GM18870 (cell line): Measurements from ENCODE around the gene MYCN.
"Not testable (repeated sequence)": the region's sequence is repeated elsewhere in the genome, so short reads cannot be mapped to it uniquely, and the experiment has no call there.

Source experiments
- ATAC-seq: cut with Tn5 transposase; IDR thresholded peaks from one replicate; pipeline ENCODE4 v1.9.1; 2021; ENCODE audit warnings: moderate library complexity; ENCODE audit not compliant: unreplicated experiment

Gene MYCN

DNA sequence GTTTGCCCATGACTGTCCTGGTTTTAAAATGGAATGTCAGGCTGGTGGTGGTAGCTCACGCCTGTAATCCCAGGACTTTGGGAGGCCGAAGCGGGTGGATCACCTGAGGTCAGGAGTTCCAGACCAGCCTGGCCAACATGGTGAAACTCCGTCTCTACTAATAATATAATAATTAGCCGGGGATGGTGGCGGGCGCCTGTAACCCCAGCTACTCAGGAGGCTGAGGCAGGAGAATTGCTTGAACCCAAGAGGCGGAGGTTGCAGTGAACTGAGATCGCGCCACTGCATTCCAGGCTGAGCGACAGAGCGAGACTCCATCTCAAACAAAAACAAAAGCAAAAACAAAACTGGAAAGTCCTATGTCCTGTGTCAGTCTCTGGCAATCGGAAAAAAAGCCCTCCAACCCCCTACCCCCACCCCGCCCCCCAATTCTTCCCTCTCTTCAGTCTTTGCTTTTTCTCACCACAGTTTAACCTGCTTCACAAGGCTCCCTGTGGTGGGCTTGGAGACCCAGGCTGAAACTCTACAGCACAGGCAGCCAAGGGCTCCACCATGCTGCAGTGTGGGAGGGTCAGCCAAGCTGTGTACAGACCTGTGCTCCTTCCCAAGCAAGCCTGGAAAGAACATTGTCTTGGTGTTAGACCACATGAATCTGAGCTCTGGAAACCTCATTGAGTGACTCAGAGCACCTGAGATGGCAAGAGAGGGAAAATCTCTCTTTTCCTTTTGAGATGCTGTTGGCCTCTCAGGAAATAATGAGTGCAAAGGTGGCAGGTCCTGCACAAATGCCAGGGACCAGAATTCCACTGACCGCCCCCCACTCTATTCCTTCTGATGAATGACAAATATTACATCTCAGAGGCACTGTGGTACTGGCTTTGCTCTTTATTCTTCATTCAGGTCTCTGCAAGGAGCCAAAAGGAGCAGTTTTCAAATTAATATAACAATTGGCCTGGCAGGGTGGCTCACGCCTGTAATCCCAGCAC lies 16.7 kb downstream of the MYCN start:
- ATAC-seq: no peak

DNA sequence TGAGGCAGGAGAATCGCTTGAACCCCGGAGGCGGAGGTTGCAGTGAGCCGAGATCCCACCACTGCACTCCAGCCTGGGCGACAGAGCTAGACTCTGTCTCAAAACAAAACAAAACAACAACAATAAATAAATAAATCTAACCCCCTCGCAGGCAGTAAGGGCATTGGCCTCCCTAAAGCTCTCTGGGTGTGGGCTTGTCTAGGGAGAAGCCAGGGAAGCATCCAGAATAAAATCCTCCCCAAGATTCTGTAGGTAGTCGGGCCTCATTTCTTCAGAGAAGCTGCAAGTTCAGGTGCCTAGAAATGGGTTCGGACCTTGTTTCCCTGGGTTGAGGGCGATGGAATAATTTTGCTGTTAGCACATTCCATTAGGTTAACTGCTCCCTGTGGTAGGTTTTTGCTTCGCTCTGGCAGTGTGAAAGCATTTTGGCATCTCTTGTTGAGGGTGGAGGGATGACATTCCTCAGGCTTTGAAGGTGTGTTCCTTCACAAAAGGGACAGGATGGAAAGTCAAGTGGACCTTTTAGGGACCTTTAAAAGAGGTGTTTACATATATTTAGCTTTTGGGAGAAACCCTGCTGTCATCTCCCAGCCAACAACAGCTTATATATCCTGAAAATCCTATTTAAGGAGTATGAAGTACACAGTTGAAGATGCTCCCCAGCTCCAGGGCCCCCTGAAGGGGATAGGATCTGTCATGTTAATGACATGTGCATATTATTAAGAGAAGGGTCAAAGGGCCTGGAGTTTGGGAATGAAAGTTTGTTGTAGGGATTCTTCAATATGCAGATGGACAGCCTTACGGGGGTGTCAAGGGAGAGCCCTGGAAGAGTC lies 17.7 kb downstream of the MYCN start:
- ATAC-seq: no peak

DNA sequence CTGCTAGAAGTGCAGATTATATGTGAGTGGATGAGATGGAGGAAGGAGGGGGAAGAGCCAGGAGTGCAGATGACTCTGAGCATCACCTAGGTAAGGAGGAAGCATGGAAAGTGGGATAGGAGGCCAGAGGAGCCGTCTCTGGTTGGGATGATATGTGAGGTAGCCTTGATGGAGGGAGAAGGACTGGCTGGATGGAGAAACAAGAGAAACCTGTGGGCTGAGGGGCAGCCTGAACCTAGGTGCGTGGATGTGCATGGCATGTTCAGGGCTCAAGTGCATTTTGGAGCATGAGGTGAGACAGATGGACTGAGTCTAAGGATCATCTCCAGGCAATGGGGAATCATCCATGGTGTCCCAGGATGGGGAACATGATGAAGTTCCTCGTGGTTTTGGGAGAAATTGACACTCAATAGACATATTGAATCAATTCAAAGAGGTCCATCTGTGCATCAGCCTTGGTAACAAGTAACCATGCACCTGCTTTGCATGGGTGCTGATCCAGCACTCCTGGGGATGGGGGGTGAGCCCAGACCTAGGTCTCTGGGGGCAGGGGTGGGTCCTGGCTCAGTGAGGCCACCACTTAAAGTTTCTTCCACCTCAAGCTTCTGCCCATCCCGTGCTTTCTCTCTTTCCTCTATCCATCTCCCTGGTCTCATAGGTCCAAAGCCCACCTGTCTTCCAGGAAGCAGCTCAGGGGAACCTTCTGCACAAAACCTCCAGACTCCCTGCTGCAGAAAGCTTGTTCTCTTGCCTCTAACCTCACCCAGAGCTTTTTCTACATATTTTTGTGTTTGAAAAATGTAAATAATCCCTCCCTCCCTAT lies 19.2 kb downstream of the MYCN start:
- no peak for ATAC-seq

DNA sequence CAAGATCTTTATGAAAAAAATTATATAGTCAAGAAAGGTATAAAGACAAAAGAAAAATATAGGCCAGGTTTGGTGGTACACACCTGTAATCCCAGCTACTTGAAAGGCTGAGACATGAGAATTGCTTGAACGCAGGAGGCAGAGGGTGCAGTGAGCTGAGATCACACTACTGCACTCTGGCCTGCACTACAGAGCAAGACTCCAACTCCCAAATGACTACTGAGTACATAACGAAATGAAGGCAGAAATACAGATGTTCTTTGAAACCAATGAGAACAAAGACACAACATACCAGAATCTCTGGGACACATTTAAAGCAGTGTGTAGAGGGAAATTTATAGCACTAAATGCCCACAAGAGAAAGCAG lies 19.8 kb downstream of the MYCN start:
- not testable (repeated sequence) for ATAC-seq

DNA sequence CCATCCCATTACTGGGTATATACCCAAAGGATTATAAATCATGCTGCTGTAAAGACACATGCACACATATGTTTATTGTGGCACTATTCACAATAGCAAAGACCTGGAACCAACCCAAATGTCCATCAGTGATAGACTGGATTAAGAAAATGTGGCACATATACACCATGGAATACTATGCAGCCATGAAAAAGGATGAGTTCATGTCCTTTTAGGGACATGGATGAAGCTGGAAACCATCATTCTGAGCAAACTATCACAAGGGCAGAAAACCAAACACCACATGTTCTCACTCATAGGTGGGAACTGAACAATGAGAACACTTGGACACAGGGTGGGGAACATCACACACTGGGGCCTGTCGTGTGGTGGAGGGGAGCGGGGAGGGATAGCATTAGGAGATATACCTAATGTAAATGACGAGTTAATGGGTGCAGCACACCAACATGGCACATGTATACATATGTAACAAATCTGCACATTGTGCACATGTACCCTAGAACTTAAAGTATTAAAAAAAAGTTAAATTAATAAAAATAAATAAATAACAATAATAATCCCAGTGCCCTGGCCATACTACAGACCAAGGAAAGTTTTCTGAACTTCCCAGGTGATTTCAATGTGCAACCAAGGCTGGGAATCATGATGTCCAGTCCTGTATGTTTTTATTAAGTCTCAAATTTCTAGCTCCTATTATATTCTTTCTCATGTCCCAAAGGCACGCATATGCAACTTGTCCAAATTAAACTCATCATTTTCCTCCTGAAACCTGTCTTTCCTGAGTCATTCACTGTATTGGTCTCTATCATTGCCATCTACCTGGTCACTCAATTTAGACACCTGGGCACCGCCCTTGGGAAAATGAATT lies 23.0 kb downstream of the MYCN start:
- not testable (repeated sequence) for ATAC-seq

DNA sequence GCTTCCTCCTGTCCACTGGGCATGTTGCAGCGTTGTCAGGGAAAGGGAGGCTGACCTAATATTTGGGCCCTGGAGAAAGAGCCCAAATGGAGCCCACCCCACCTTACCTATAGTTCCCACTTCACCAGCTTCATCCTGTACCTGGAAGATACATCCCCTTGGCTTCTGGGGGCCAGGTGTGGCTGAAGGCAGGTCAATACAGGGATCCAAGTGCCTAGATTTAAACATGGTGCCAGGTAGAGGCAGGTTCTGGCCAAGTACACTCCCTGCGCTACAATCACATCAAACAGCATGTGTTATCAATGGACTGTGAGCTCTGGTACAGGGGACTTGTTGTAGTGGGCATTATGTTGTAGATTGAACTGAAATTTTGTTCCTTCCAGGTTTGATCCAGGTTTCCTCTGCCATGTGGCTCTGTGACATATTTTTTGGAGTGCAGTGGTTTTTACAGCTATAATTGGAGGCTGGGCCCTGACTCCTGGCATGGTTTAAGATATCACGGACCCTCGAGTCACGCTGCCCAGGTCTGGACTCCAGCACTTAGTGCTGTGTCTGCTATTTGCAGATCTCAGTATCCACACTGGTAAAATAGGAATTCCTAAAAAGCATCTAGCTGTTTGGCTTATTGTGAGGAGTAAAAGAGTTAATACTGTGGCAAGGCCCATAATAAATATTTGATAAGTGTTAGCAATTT lies 23.8 kb downstream of the MYCN start:
- no peak for ATAC-seq

DNA sequence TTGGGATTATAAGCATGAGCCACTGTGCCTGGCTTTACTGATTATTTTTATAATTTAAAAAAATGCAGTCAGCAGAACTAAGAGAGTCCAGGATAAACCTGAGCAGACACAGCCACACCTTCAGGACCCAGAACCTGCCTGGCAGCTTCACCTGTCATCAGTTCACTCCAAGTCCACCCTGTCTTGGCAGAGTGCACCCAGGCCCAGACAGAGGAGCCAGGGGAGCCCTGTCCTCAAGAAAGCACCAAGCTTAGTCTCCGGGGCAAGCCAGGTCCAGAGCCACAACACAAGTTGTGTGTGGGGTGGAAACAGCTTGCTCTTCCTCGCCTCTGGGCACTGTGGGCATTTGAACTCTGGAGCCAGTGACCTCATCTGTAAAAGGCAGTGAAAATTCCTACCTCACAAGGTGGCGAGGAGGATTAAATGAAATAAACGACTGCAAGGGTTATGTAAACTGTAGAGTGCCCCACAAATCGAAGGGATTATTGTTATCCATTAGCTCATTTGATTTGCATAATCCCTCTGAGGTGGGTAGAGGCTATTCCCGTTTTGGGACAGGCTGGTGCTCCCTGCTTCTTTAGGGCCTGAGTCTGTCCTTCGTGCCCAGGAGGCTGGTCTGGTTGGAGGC lies 24.7 kb downstream of the MYCN start:
- no peak for ATAC-seq

DNA sequence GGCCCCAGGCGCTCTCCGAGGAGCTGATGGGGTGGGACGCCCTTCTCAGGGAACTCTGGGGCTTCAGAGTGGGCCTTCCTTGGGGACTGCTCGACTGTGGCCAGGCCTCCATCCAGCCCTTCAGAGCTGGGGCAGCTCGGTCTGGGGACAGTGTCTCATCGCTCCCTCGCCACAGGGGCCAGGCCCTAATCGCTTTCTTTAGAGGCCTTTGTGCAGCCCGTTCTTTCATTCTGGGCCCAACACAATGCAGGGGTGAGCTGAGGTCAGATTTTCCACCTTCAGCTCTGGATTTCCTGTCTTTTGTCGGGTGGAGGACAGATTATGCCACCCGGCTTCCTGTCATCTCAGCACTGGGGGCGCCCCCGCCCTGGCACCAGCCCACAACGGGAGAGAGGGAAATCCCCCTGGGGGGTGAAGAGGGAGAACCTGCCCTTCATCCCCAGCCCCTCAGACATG lies 25.2 kb downstream of the MYCN start:
- no peak for ATAC-seq

DNA sequence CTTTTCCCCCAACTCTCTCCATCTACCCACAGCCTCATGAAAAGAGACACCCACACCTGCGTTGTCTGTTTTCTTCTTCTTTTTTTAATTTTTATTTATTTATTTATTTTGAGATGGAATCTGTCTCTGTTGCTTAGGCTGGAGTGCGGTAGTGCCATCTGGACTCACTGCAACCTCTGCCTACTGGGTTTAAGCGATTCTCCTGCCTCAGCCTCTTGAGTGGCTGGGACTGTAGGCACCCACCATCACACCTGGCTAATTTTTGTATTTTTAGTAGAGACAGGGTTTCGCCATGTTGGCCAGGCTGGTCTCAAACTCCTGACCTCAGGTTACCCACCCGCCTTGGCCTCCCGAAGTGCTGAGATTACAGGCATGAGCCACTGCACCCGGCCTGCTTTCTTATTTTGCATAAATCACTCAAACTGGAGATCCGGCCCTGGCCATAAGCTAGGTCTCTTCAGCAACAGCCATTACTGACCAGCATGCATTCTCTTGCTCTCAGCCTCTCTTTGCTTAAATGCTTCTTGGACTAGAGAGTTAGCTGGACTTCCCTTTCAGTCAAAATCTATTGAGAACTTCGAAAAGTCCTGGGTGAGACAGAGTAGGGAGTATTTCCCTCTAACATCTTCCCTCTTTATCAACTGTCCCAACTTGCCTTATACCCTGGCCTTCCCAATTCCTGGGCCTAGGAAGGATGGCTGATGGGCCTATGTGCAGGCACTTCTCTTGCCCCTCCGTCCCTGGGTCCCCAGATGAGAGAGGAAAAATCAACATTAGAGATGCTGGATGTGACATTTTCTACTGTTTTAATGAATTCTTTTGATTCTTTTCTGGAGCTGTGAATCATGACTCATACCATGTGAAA lies 27.3 kb downstream of the MYCN start:
- ATAC-seq: no peak

DNA sequence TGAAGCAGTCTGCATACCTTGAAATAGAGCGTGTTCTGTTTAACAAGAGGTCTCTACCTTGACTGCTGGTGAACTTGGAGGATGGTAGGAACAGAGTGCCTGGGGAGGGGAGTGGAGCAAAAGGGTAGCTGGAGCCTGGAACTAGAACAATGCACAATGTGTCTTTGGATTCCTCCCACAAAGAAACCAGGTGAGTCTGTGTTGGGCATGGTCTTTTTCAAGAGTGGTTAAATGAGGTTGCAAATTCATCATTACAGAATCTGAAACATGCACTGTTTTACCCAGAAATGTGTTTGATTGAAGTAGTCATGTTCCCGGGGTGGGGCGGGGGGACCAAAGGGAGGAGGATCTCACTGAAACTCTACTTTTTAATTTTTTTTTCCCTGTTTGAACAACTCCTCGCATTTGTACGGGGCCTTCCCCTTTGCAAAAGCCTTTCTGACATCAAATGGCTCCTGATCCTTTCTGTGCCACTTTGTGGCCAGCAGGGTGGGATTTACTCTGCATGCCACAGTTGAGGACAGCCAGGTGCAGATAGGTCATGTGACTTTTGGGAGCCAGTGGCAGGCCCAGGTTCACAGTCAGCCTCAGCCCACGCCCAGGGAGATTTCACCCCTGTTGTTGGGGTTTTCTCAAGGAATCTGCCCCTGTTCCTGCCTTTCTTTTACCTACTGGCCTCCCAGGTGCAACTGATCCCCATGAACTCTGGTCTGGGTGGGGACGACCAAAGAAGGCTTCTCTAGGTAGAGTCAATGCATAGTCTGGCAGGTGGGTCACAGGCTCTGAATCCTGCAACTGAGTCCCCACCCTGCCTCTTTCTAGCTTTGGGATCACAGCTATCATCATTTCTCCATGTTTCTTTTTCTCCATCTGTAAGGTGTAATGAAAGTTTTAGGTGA lies 28.2 kb downstream of the MYCN start:
- ATAC-seq: no peak

DNA sequence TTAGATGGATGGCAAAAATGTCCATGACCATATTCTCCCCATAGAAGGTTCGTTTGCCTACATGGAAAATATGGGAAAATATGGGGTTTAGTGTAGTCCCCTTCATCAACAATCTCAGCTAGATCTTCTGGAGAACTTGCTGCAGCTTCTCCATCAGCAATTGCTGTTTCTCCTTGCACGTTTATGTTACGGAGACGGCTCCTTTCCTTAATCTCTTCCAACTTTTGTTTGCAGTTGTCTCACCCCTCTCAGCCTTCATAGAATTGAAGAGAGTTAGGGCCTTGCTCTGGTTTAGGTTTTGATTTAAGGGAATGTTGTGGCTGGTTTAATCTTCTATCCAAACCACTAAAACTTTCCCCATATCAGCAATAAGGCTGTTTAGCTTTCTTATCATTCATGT lies 28.9 kb downstream of the MYCN start:
- no peak for ATAC-seq

DNA sequence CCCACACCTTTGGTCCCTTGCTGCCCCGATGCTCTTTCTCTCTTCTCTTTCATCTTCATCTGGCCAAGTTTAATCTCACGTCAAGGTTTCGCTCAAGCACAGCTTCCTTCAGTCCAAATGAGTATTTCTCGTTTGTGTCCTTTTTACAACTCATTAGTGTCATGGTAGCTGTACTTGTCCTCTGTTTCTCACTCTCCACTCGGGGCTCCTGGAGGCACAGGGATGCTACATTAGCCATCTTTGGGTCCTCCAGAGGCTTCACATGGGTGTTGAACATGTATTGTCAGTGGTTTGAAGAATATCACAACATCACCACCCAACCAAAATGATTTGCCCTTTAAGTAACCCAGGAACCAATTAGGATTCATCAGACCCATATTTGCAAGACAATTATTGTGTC lies 30.4 kb downstream of the MYCN start:
- no peak for ATAC-seq

DNA sequence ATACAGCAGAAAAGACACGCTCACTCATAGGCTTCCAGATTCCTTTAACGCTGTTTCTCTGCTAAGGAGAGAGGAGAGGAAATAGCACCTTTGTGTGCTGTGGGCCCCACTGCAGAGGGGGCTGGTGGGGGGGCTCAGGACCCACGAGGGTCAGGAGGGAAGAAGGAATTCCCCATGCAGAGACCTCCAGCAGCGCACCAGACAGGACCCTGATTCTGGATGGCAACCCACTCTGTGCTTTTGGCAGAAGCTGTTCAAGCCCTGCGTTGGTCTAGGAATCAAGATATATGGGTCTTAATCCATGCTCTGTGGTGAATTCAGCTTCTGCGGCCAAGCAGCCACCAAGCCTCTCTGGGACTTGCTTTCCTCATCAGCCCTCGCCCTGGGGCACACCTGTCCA lies 31.0 kb downstream of the MYCN start:
- ATAC-seq: no peak

DNA sequence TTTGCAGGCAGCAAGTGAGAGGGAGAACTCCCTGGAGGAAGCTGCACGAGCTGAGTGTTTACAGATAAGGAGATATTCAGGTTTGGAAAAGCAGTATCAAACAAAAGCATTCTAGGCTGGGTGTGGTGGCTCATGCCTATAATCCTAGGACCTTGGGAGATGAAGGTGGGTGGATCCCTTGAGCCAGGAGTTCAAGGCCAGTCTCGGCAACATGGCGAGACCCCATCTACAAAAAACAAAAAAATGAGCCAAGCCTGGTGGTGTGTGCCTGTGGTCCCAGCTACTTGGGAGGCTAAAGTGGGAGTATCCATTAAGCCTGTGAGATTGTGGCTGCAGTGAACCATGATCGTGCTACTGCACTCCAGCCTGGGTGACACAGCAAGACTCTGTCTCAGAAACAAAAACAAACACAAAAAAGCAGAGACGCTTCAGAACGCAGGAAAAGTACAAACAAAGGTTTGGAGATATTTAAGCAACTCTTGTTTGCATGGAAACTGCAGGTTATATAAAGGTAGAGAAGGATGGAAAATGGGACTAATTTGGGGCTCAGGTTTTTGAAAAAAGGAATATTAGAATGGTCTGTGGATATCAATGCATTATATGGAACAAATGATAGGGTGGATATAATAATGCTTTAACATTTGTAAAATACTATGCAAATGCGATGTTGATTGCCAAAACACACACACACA lies 31.6 kb downstream of the MYCN start:
- no peak for ATAC-seq

DNA sequence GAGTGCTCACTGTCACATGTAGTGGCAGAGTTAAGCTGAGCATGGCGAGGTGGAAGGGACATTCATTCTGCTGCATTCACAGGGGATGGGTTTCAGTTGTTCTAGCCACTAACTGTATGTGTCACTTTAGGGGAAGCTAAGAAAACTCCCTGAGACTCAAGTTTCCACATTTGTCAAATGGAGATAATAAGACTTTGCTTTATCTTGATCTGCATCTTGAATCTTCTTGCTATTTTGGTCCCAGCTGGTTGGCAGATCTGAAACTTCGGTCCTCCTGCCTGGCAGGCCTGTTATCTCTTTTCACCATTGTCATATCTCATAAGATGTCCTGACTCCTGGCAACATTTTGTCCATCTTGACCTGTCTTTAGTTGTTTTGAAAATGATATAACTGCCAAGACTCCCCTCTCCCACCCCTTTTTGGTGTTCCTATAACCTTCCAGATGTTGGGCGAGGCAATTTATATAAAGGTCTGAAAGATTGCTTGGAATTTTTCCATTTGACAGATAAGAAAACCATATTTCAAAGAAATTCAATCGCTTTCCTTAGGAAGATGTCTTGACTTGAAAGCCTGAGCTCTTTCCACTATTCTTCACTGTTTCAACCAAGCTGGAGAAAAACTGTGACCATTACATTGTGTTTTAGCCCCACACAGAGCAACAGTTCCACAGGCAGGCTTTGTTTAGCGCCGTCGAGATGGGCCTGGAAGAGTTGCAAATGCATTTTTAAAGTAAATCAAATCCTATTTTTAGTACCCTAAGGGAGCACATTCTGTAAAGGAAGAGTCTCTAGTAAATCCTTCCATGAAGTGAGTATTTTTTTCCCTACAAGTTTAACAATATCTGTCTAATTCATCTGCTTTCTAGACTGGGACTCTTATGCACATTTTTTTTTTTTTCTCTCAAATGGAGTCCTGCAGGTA lies 33.4 kb downstream of the MYCN start:
- peak; percentile 57 for ATAC-seq
